Mucosa of rectum (tissue), 2 donors: ENCODE results near the gene KCTD18.

ENCODE experiments used
- H3K27ac ChIP-seq, 2 donors: one replicate each; pipeline ENCODE4 v1.7.0; 2013; ENCODE audit warnings: inconsistent platforms in 2 of 2, low read depth in 2 of 2, low read length in 2 of 2
- H3K27me3 ChIP-seq, 2 donors: one replicate each; pipeline ENCODE4 v1.7.0; 2013; ENCODE audit warnings: low read length in 2 of 2; ENCODE audit not compliant: control insufficient read depth in 2 of 2, insufficient read depth in 2 of 2
- H3K36me3 ChIP-seq, 2 donors: one replicate each; pipeline ENCODE4 v1.7.0; 2013; ENCODE audit warnings: low read length in 2 of 2; ENCODE audit not compliant: control insufficient read depth in 2 of 2, insufficient read depth in 2 of 2
- H3K4me1 ChIP-seq, 2 donors: one replicate each; pipeline ENCODE4 v1.7.0; 2013; ENCODE audit warnings: low read length in 2 of 2, mild to moderate bottlenecking in 1 of 2; ENCODE audit not compliant: control insufficient read depth in 2 of 2, insufficient read depth in 2 of 2
- H3K4me3 ChIP-seq, 2 donors: one replicate each; pipeline ENCODE4 v1.7.0; 2013; ENCODE audit warnings: low read length in 2 of 2
- H3K9ac ChIP-seq, 2 donors: one replicate each; pipeline ENCODE4 v1.7.0; 2013; ENCODE audit warnings: low read length in 2 of 2, low read depth in 1 of 2, mild to moderate bottlenecking in 1 of 2
- H3K9me3 ChIP-seq, 2 donors: one replicate each; pipeline ENCODE4 v1.7.0; 2013; ENCODE audit warnings: low read length in 2 of 2; ENCODE audit not compliant: control insufficient read depth in 2 of 2
- donor health status: healthy.
- donor health status: Normal muscosa, but diverticular disease.

KCTD18 gene

GRCh38 chr2:200490001-200490400 lies 19.9 kb downstream of the KCTD18 start:
- H3K27ac ChIP-seq = no peak overlapping the region
- no peak overlapping the region for H3K4me3 ChIP-seq
- peaks cover 28 to 34% of the 10 kb centered on the region in 2 donors for H3K36me3 ChIP-seq
- H3K4me1 ChIP-seq = no peaks in the 10 kb centered on the region
- H3K9ac ChIP-seq = no peak overlapping the region
- no peaks in the 10 kb centered on the region for H3K9me3 ChIP-seq
- no peaks in the 10 kb centered on the region for H3K27me3 ChIP-seq

GRCh38 chr2:200488169-200488568 lies 21.7 kb downstream of the KCTD18 start:
- no peak overlapping the region for H3K4me3 ChIP-seq
- H3K36me3 ChIP-seq = peaks cover 25 to 28% of the 10 kb centered on the region in 2 donors
- H3K27ac ChIP-seq = no peak overlapping the region
- no peaks in the 10 kb centered on the region for H3K9me3 ChIP-seq
- H3K27me3 ChIP-seq = no peaks in the 10 kb centered on the region
- no peak overlapping the region for H3K9ac ChIP-seq
- peaks cover 0 to 5% of the 10 kb centered on the region in 2 donors for H3K4me1 ChIP-seq

GRCh38 chr2:200486529-200486928 lies 23.3 kb downstream of the KCTD18 start:
- Histone ChIP-seq H3K27ac (no peak overlapping the region), H3K27me3 (no peaks in the 10 kb centered on the region), H3K36me3 (peaks cover 16 to 17% of the 10 kb centered on the region in 2 donors)

GRCh38 chr2:200484934-200485333 lies 24.9 kb downstream of the KCTD18 start:
- H3K36me3 ChIP-seq = peaks cover 2 to 8% of the 10 kb centered on the region in 2 donors
- no peaks in the 10 kb centered on the region for H3K9me3 ChIP-seq
- H3K27ac ChIP-seq = no peak overlapping the region
- H3K27me3 ChIP-seq = no peaks in the 10 kb centered on the region
- H3K9ac ChIP-seq = no peak overlapping the region
- H3K4me3 ChIP-seq = no peak overlapping the region
- H3K4me1 ChIP-seq = peaks cover 0 to 5% of the 10 kb centered on the region in 2 donors

More at GRCh38 chr2:200486529-200486928, 23.3 kb downstream of the KCTD18 start:
- no peak overlapping the region for H3K9ac ChIP-seq
- no peak overlapping the region for H3K4me3 ChIP-seq
- H3K9me3 ChIP-seq = no peaks in the 10 kb centered on the region
- H3K4me1 ChIP-seq = peaks cover 0 to 5% of the 10 kb centered on the region in 2 donors

- no peaks in the 10 kb centered on the region for H3K27me3 ChIP-seq
- H3K9me3 ChIP-seq = no peaks in the 10 kb centered on the region
- H3K4me1 ChIP-seq = peaks cover 0 to 5% of the 10 kb centered on the region in 2 donors
- no peak overlapping the region for H3K4me3 ChIP-seq
- H3K27ac ChIP-seq = no peak overlapping the region
- peaks cover 5% of the 10 kb centered on the region in 2 donors for H3K36me3 ChIP-seq
- H3K9ac ChIP-seq = no peak overlapping the region
Measured at GRCh38 chr2:200483729-200484198, 26.1 kb downstream of the KCTD18 start.

- Histone ChIP-seq H3K36me3 (peaks cover 11 to 16% of the 10 kb centered on the region in 2 donors), H3K9me3 (no peaks in the 10 kb centered on the region), H3K27ac (no peak overlapping the region), H3K27me3 (no peaks in the 10 kb centered on the region), H3K4me3 (no peak overlapping the region), H3K9ac (no peak overlapping the region), H3K4me1 (peaks cover 0 to 5% of the 10 kb centered on the region in 2 donors)
Measured at GRCh38 chr2:200482194-200482593, 27.7 kb downstream of the KCTD18 start.

- Histone ChIP-seq H3K27me3 (no peaks in the 10 kb centered on the region), H3K36me3 (peaks cover 24 to 34% of the 10 kb centered on the region in 2 donors), H3K27ac (peak overlapping the region in 1 of 2 donors; percentile 16), H3K4me1 (peaks cover 0 to 5% of the 10 kb centered on the region in 2 donors), H3K9ac (no peak overlapping the region), H3K4me3 (no peak overlapping the region), H3K9me3 (no peaks in the 10 kb centered on the region)
Measured at GRCh38 chr2:200479692-200480265, 30.1 kb downstream of the KCTD18 start.

- no peak overlapping the region for H3K27ac ChIP-seq
Measured at GRCh38 chr2:200477667-200478131, 32.2 kb downstream of the KCTD18 start.

GRCh38 chr2:200476836-200477235 lies 33.0 kb downstream of the KCTD18 start:
- H3K27ac ChIP-seq = no peak overlapping the region
- peaks cover 34 to 51% of the 10 kb centered on the region in 2 donors for H3K36me3 ChIP-seq
- no peak overlapping the region for H3K4me3 ChIP-seq
- no peak overlapping the region for H3K9ac ChIP-seq
- no peaks in the 10 kb centered on the region for H3K4me1 ChIP-seq
- H3K27me3 ChIP-seq = no peaks in the 10 kb centered on the region
- no peaks in the 10 kb centered on the region for H3K9me3 ChIP-seq

More at GRCh38 chr2:200477667-200478131, 32.2 kb downstream of the KCTD18 start:
- Histone ChIP-seq H3K4me1 (no peaks in the 10 kb centered on the region), H3K27me3 (no peaks in the 10 kb centered on the region), H3K4me3 (no peak overlapping the region), H3K9ac (no peak overlapping the region), H3K36me3 (peaks cover 34 to 44% of the 10 kb centered on the region in 2 donors), H3K9me3 (no peaks in the 10 kb centered on the region)

- no peaks in the 10 kb centered on the region for H3K9me3 ChIP-seq
Measured at GRCh38 chr2:200475795-200476194, 34.1 kb downstream of the KCTD18 start.

More at GRCh38 chr2:200475795-200476194, 34.1 kb downstream of the KCTD18 start:
- no peaks in the 10 kb centered on the region for H3K4me1 ChIP-seq
- H3K4me3 ChIP-seq = no peak overlapping the region
- no peak overlapping the region for H3K9ac ChIP-seq
- no peak overlapping the region for H3K27ac ChIP-seq
- H3K36me3 ChIP-seq = peaks cover 40 to 55% of the 10 kb centered on the region in 2 donors
- H3K27me3 ChIP-seq = no peaks in the 10 kb centered on the region
